Gastrocnemius medialis (tissue), 4 donors: Measurements from ENCODE around the gene LRRN2. TPM values are rescaled to one million over a fixed set of nuclear protein-coding genes. Genes with fewer than 3 reads are reported as not detected.

Experiments
- ATAC-seq, 2 donors: fragments of 150-250 bp; one replicate each; pipeline ENCODE4 v1.9.1; 2016
- DNase-seq, 2 donors: peaks; one replicate each; pipeline ENCODE4 v3.0.0-alpha.2; 2019
- H3K27ac ChIP-seq, 4 donors: fragments of 200-600 bp; sonication (generic); 1 replicate in 1 of 4; 2 replicates in 3 of 4; pipeline ENCODE4 v1.5.1; 2016 to 2018; ENCODE audit warnings: mild to moderate bottlenecking in 2 of 4, moderate library complexity in 1 of 4
- H3K27me3 ChIP-seq, 3 donors: fragments of 200-600 bp; sonication (generic) in 2 of 3; 1 replicate in 1 of 3; 2 replicates in 2 of 3; pipeline versions ENCODE4 v1.5.1 to v1.6.0; 2016 to 2019; ENCODE audit warnings: mild to moderate bottlenecking in 1 of 3, moderate library complexity in 1 of 3
- H3K36me3 ChIP-seq, 2 donors: fragments of 200-600 bp; sonication (generic) in 1 of 2; one replicate each; pipeline ENCODE4 v1.5.1; 2017 to 2018
- H3K4me1 ChIP-seq, 2 donors: fragments of 200-600 bp; sonication (generic) in 1 of 2; one replicate each; pipeline ENCODE4 v1.5.1; 2016 to 2017; ENCODE audit warnings: mild to moderate bottlenecking in 2 of 2
- H3K4me3 ChIP-seq, 4 donors: fragments of 200-600 bp; sonication (generic) in 3 of 4; 1 replicate in 1 of 4; 2 replicates in 3 of 4; pipeline ENCODE4 v1.5.1; 2016 to 2019; ENCODE audit warnings: mild to moderate bottlenecking in 2 of 4
- H3K9me3 ChIP-seq, 3 donors: fragments of 200-600 bp; sonication (generic) in 2 of 3; 1 replicate in 1 of 3; 2 replicates in 2 of 3; pipeline ENCODE4 v1.5.1; 2016 to 2019
- CTCF ChIP-seq, 5 experiments: fragments of 450-650 bp in 3 of 5; fragments of 200-600 bp in 2 of 5; sonication (generic) in 2 of 5; IDR thresholded peaks in 4 of 5; conservative IDR thresholded peaks in 1 of 5; 1 replicate in 4 of 5; 2 replicates in 1 of 5; pipeline ENCODE4 v1.5.1; 2016 to 2019; ENCODE audit warnings: antibody characterized with exemption in 5 of 5, mild to moderate bottlenecking in 3 of 5, moderate library complexity in 3 of 5
- POLR2A ChIP-seq, 2 donors: fragments of 450-650 bp; IDR thresholded peaks; one replicate each; pipeline ENCODE4 v1.6.1; 2017; ENCODE audit warnings: antibody characterized with exemption in 2 of 2, mild to moderate bottlenecking in 2 of 2, moderate library complexity in 2 of 2
- in situ Hi-C, 4 donors: fragments of 200-750 bp; cut with MboI; loops; one replicate each; pipeline versions ENCODE4 v1.15.0 to v1.8.0; 2017; ENCODE audit warnings: low sequenced_read_pairs in 4 of 4
- intact Hi-C: fragments of 100-400 bp; cut with DNase I; formaldehyde crosslinking; loops from one replicate; pipeline ENCODE4 v1.15.1; 2023; ENCODE audit warnings: low total_unique reads
- total RNA-seq, 4 donors: library from RNA; depleted of rRNA; stranded (reverse); fragments of >200 nt; gene quantifications; one replicate each; pipeline versions ENCODE4 v1.1.0 to v1.2.3, GENCODE V29; 2016

The LRRN2 gene
- total RNA-seq, 4 donors from 2014 or later, result 0.46 to 1.1 (median 0.93) TPM

DNA sequence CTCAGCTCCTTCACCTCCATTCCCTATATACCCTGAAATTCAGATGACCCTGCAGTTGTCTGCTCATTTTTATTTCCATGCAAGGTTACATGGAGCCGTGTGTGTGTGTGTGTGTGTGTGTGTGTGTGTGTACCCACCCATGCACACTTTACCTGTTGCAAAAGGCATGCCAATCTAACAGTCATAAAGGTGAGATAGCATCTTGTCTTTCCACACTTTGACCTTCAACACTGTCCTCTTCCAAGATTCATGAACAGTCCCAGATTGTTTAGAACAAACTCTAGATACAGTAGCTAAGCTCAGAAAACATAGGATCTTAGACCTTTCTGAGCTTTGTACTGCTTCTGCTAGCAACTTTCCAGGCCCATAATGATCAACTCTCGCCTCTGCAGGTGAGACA lies 9.5 kb downstream of the LRRN2 start:
- H3K9me3 ChIP-seq, result no peaks in the 10 kb centered on the region
- H3K27ac ChIP-seq, result no peak overlapping the region
- intact Hi-C loops, result no loop called here
- no peak for ATAC-seq
- in situ Hi-C loops, result no loop called here
- H3K27me3 ChIP-seq, result peaks cover 0 to 4% (median 0%) of the 10 kb centered on the region in 3 donors
- TF ChIP-seq CTCF (IDR thresholded peaks at IDR 0.05 in 4 of 5, conservative IDR thresholded peaks at IDR 0.05 in 1 of 5), result no peak
- no peak for TF ChIP-seq POLR2A (IDR thresholded peaks at IDR 0.05)
- no peak overlapping the region for H3K4me3 ChIP-seq
- DNase-seq, result no peak
- no peaks in the 10 kb centered on the region for H3K36me3 ChIP-seq
- H3K4me1 ChIP-seq, result no peaks in the 10 kb centered on the region

DNA sequence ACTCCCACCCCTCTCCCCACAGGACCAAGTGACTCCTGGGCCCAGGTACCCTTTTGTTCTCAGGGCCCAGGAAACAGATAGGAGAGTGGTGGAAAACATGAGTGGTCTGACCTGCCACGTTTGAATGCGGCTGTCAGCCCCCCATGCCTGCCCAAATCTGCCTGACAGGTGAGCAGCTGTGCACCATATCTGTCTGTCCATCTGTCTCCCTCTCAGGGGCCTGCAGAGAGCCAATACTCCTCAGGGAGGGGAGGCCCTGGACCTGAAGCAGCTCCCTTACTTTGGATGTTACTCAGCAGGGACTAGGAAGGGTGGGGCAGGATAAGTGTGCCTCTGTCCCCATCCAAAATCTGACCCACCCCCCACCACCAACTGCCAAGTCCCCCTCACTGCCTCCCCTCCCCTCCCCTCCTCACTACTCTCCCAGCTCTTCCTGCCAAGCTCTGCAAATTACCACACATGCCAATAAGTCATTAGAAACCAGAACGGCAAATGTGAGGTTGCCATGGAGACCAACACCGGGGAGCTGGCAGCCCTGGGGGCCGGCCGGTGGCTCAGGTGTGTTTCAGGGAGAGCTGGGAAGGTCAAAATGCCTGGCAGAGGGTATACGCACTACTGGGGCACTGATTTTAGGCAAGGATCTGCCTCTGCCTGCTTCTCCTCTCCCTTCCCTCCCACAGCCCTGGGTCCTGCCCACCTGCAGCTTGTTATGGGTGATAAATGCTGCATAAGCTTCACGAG lies 11.5 kb downstream of the LRRN2 start:
- in situ Hi-C loops (no loop called here), intact Hi-C loops (no loop called here)
- DNase-seq (no peak), ATAC-seq (no peak)
- TF ChIP-seq POLR2A (IDR thresholded peaks at IDR 0.05) (no peak), CTCF (IDR thresholded peaks at IDR 0.05 in 4 of 5, conservative IDR thresholded peaks at IDR 0.05 in 1 of 5) (no peak)
- Histone ChIP-seq H3K36me3 (no peaks in the 10 kb centered on the region), H3K4me1 (no peaks in the 10 kb centered on the region), H3K4me3 (no peak overlapping the region), H3K27ac (no peak overlapping the region), H3K9me3 (no peaks in the 10 kb centered on the region), H3K27me3 (peaks cover 0 to 7% (median 0%) of the 10 kb centered on the region in 3 donors)

- ATAC-seq (no peak), DNase-seq (no peak)
- intact Hi-C loops, result no loop called here
- Histone ChIP-seq H3K27ac (no peak overlapping the region), H3K27me3 (peaks cover 0 to 7% (median 0%) of the 10 kb centered on the region in 3 donors), H3K9me3 (no peaks in the 10 kb centered on the region), H3K4me3 (no peak overlapping the region), H3K4me1 (no peaks in the 10 kb centered on the region), H3K36me3 (no peaks in the 10 kb centered on the region)
- TF ChIP-seq POLR2A (IDR thresholded peaks at IDR 0.05) (no peak), CTCF (IDR thresholded peaks at IDR 0.05 in 4 of 5, conservative IDR thresholded peaks at IDR 0.05 in 1 of 5) (no peak)
- in situ Hi-C loops, result no loop called here
Measured at GRCh38 chr1:204673209-204673608, 12.3 kb downstream of the LRRN2 start.

DNA sequence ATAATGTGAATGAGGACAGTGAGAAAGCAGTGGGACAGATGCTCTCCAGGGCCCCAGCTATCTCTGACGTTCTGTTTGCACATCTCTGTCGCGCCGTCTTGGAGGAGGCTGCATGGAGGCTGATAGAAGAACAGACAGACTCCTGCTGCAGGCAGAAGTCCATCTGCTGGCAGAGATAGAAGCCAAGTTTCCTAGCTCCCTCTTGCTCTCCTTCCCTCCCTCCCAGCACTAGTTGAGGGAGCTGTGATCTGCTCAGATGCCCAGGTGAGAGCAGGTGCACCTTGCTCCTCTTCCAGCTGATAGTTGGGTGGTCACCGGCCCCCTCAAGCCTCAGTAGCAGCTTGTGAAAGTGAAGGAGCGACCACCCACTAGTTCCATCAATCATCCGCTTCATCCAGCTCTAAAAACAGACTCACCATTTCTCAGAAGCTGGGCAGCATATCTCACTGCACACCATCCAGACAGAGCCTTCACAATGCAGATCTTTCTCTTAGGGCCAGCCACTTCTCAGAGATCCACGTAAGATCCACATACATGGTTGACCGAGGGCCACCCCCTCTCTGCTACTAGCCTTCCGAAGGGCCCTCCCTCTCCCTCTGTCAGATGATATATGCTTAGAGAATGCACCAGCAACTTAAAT lies 12.9 kb downstream of the LRRN2 start:
- in situ Hi-C loops, result no loop called here
- TF ChIP-seq CTCF (IDR thresholded peaks at IDR 0.05 in 4 of 5, conservative IDR thresholded peaks at IDR 0.05 in 1 of 5) (no peak), POLR2A (IDR thresholded peaks at IDR 0.05) (no peak)
- no peak overlapping the region for H3K27ac ChIP-seq
- H3K4me1 ChIP-seq, result no peaks in the 10 kb centered on the region
- no peaks in the 10 kb centered on the region for H3K36me3 ChIP-seq
- peaks cover 0 to 7% (median 0%) of the 10 kb centered on the region in 3 donors for H3K27me3 ChIP-seq
- no peaks in the 10 kb centered on the region for H3K9me3 ChIP-seq
- ATAC-seq, result no peak
- H3K4me3 ChIP-seq, result no peak overlapping the region
- intact Hi-C loops, result no loop called here
- no peak for DNase-seq
